Endothelial cell of umbilical vein (primary cell): ENCODE measurements around the gene KIAA1958. TPM values are rescaled to one million over a fixed set of nuclear protein-coding genes. Genes with fewer than 3 reads are reported as not detected.

Experiments
- BruUV-seq: library from RNA; stranded (reverse); fragments of 400-500 nt; replicated peaks from 2 replicates; lab custom pipeline; 2021; lab: Mats Ljungman, UMichigan
- CTCF ChIA-PET: fragments of 300-600, 350-600 bp; sonication (Branson Sonifier 250); formaldehyde crosslinking; loops from one replicate; lab custom pipeline; 2021; ENCODE audit warnings: antibody characterized with exemption, inconsistent platforms; lab: Charles Lee
- POLR2A ChIA-PET: fragments of 300-600, 350-600 bp; sonication (Branson Sonifier 250); formaldehyde crosslinking; loops from one replicate; lab custom pipeline; 2021; ENCODE audit warnings: antibody characterized with exemption, inconsistent platforms; lab: Charles Lee
- DNase-seq: peaks from one replicate; pipeline ENCODE4 v3.0.0-alpha.2; 2011; ENCODE audit warnings: low read depth, low spot score
- FAIRE-seq: peaks from 2 replicates; lab custom pipeline; 2011; peaks lifted over from hg19 to GRCh38; lab: Jason Lieb, UNC
- H2AFZ ChIP-seq: 2 replicates; pipeline ENCODE4 v1.6.0; 2012; ENCODE audit warnings: low read depth, low read length, control low read depth, inconsistent platforms
- H3K27ac ChIP-seq: 2 replicates; pipeline ENCODE4 v1.5.1; 2011; ENCODE audit warnings: low read depth, mild to moderate bottlenecking, control low read depth, low read length, moderate library complexity; ENCODE audit not compliant: insufficient read depth
- H3K27me3 ChIP-seq, 2 experiments: 2 replicates each; pipeline versions ENCODE4 v1.6.0 to v1.6.1; 2011; ENCODE audit warnings: low read length in 2 of 2, mixed read lengths in 1 of 2; ENCODE audit not compliant: control insufficient read depth in 2 of 2, insufficient read depth in 2 of 2
- H3K36me3 ChIP-seq, 2 experiments: 2 replicates in 1 of 2; 3 replicates in 1 of 2; pipeline ENCODE4 v1.5.1; 2011; ENCODE audit warnings: low read length in 2 of 2, mild to moderate bottlenecking in 1 of 2, moderate library complexity in 1 of 2; ENCODE audit not compliant: control insufficient read depth in 2 of 2, insufficient read depth in 2 of 2; ENCODE audit errors: extremely low read depth in 1 of 2
- H3K4me1 ChIP-seq: 3 replicates; pipeline ENCODE4 v1.5.1; 2011; ENCODE audit warnings: mild to moderate bottlenecking, low read length; ENCODE audit not compliant: control insufficient read depth, insufficient read depth; ENCODE audit errors: extremely low read depth
- H3K4me2 ChIP-seq: 2 replicates; pipeline ENCODE4 v1.6.1; 2011; ENCODE audit warnings: low read length, control low read depth, mixed read lengths; ENCODE audit not compliant: insufficient read depth
- H3K4me3 ChIP-seq, 3 experiments: fragments of 200-600 bp in 1 of 3; sonication (generic), shearing (Covaris generic) in 1 of 3; replicated peaks in 1 of 3; 2 replicates each; pipeline ENCODE4 v1.5.1; 2011 to 2016; ENCODE audit warnings: control low read depth in 3 of 3, low read length in 3 of 3, mild to moderate bottlenecking in 2 of 3, inconsistent platforms in 1 of 3, low read depth in 1 of 3, moderate library complexity in 1 of 3; ENCODE audit not compliant: insufficient read depth in 1 of 3
- H3K79me2 ChIP-seq: 2 replicates; pipeline ENCODE4 v1.6.0; 2012; ENCODE audit warnings: low read length, inconsistent platforms; ENCODE audit not compliant: control insufficient read depth, insufficient read depth
- H3K9ac ChIP-seq: replicated peaks from 2 replicates; pipeline ENCODE3; 2011; ENCODE audit warnings: low read length, control low read depth; ENCODE audit not compliant: insufficient read depth; ENCODE audit errors: extremely low read depth
- H3K9me1 ChIP-seq: replicated peaks from 3 replicates; pipeline ENCODE4 v1.6.0; 2011; ENCODE audit warnings: mild to moderate bottlenecking, low read length; ENCODE audit not compliant: control insufficient read depth, insufficient read depth; ENCODE audit errors: extremely low read depth
- H3K9me3 ChIP-seq: replicated peaks from 2 replicates; pipeline ENCODE4 v1.5.1; 2012; ENCODE audit warnings: low read length, inconsistent platforms; ENCODE audit not compliant: control insufficient read depth, insufficient read depth
- H4K20me1 ChIP-seq: replicated peaks from 2 replicates; pipeline ENCODE3; 2011; ENCODE audit warnings: mild to moderate bottlenecking, low read length; ENCODE audit not compliant: control insufficient read depth, insufficient read depth; ENCODE audit errors: extremely low read depth
- CTCF ChIP-seq, 2 donors: IDR thresholded peaks; 1 replicate in 1 of 2; 2 replicates in 1 of 2; pipeline ENCODE4 v1.5.1; 2011; ENCODE audit warnings: low read length in 2 of 2, mild to moderate bottlenecking in 2 of 2, moderate library complexity in 2 of 2, control low read depth in 1 of 2, inconsistent platforms in 1 of 2, low read depth in 1 of 2; ENCODE audit not compliant: insufficient read depth in 1 of 2; ENCODE audit errors: extremely low read depth in 1 of 2
- EZH2 ChIP-seq: IDR thresholded peaks from 2 replicates; pipeline ENCODE4 v1.6.1; 2012; ENCODE audit warnings: borderline replicate concordance, low read depth, mild to moderate bottlenecking, moderate library complexity, low read length, inconsistent platforms; ENCODE audit not compliant: severe bottlenecking
- FOS ChIP-seq: IDR thresholded peaks from 2 replicates; pipeline ENCODE4 v1.6.1; 2011; ENCODE audit warnings: mild to moderate bottlenecking, low read length, moderate library complexity, borderline replicate concordance; ENCODE audit not compliant: insufficient read depth
- GATA2 ChIP-seq: IDR thresholded peaks from 2 replicates; pipeline ENCODE4 v1.7.0; 2011; ENCODE audit warnings: low read depth, mild to moderate bottlenecking, moderate library complexity, mixed read lengths, low read length; ENCODE audit not compliant: insufficient read length, insufficient read depth
- JUN ChIP-seq: IDR thresholded peaks from 2 replicates; pipeline ENCODE4 v1.6.1; 2011; ENCODE audit warnings: borderline replicate concordance, low read depth; ENCODE audit not compliant: insufficient read length, insufficient read depth
- MAX ChIP-seq: IDR thresholded peaks from 2 replicates; pipeline ENCODE4 v1.6.1; 2011; ENCODE audit not compliant: insufficient read depth, insufficient read length
- MYC ChIP-seq: IDR thresholded peaks from one replicate; pipeline ENCODE4 v1.6.1; 2011; ENCODE audit warnings: mild to moderate bottlenecking, low read depth, low read length
- POLR2A ChIP-seq: IDR thresholded peaks from 2 replicates; pipeline ENCODE4 v1.6.1; 2012; ENCODE audit warnings: low read depth, mild to moderate bottlenecking, control low read depth, low read length
- POLR2AphosphoS5 ChIP-seq: IDR thresholded peaks from 2 replicates; pipeline ENCODE4 v1.6.1; 2012; ENCODE audit warnings: low read depth, mild to moderate bottlenecking, control low read depth, low read length, moderate library complexity; ENCODE audit not compliant: insufficient read depth
- dilution Hi-C: fragments of 300-500 bp; cut with MboI; formaldehyde crosslinking; loops from one replicate; pipeline ENCODE4 v1.15.0; 2019; ENCODE audit warnings: low sequenced_read_pairs; ENCODE audit not compliant: extremely low pct_ligation_motif_present
- intact Hi-C: fragments of 100-400 bp; cut with micrococcal nuclease; formaldehyde crosslinking; loops from one replicate; pipeline ENCODE4 v1.10.0; 2022
- polyA plus RNA-seq, 4 experiments: library from polyadenylated mRNA; depleted of rRNA in 3 of 4; stranded (reverse) in 3 of 4; unstranded in 1 of 4; fragments of >200 nt; gene quantifications; 2 replicates each; pipeline versions ENCODE4 v1.2.1 to v1.2.3, GENCODE V29; 2011 to 2012; ENCODE audit warnings: missing spikeins in 1 of 4
- total RNA-seq: library from RNA; stranded (reverse); gene quantifications from 2 replicates; pipeline ENCODE4 v1.2.3, GENCODE V29; 2021

The KIAA1958 gene
- total and polyA plus RNA-seq, 2 donors (not counting 3 experiments of a cell fraction or from before 2014, with no cell fraction given), result 1.7 to 5.0 TPM

- FAIRE-seq (no peak), DNase-seq (no peak)
- H3K36me3 ChIP-seq, result no peaks in the 10 kb centered on the region
- H3K9ac ChIP-seq, result no peak overlapping the region
- intact Hi-C loops, result no loop called here
- no peaks in the 10 kb centered on the region for H3K9me3 ChIP-seq
- dilution Hi-C loops, result no loop called here
- CTCF ChIA-PET, result no interaction called here
- H4K20me1 ChIP-seq, result no peaks in the 10 kb centered on the region
- no peaks in the 10 kb centered on the region for H3K9me1 ChIP-seq
- TF ChIP-seq GATA2 (no peak), EZH2 (no peak), JUN (no peak), FOS (no peak), POLR2A (no peak), POLR2AphosphoS5 (no peak), CTCF (IDR thresholded peaks at IDR 0.05; ENCODE audit: extremely low read depth in 1 of 2, insufficient read depth in 1 of 2, low read depth in 1 of 2, low read length in 2 of 2) (no peak), MYC (no peak), MAX (no peak)
- H3K79me2 ChIP-seq, result no peaks in the 10 kb centered on the region
- POLR2A ChIA-PET, result no interaction called here
- no peak overlapping the region for H3K4me3 ChIP-seq
- no TSS peak for BruUV-seq
- H2AFZ ChIP-seq, result no peak overlapping the region
- H3K4me2 ChIP-seq, result no peak overlapping the region
- no peak overlapping the region for H3K27ac ChIP-seq
- H3K4me1 ChIP-seq, result no peaks in the 10 kb centered on the region
- no peaks in the 10 kb centered on the region for H3K27me3 ChIP-seq
Observed at GRCh38 chr9:112642126-112642525, 155.5 kb downstream of the KIAA1958 start.
